LNCaP clone FGC (cell line): ENCODE results near the gene LCN9.
A peak's percentile ranks its signal among the peaks of the same experiment; 100 is the strongest.

Source experiments
- DNase-seq: peaks from one replicate; pipeline ENCODE4 v3.0.0-alpha.2; 2011; ENCODE audit warnings: low read depth
- H3K4me3 ChIP-seq: 2 replicates; pipeline ENCODE4 v1.5.1; 2011; ENCODE audit warnings: mild to moderate bottlenecking, low read depth, low read length, control low read depth
- TF ChIP-seq, protein P1 (sequence below): IDR thresholded peaks from 2 replicates; pipeline ENCODE4 v1.5.1; 2012; ENCODE audit warnings: mild to moderate bottlenecking; ENCODE audit not compliant: control insufficient read depth, insufficient read depth; ENCODE audit errors: extremely low read depth

Gene LCN9, protein sequence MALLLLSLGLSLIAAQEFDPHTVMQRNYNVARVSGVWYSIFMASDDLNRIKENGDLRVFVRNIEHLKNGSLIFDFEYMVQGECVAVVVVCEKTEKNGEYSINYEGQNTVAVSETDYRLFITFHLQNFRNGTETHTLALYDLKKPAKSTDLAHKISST

DNA sequence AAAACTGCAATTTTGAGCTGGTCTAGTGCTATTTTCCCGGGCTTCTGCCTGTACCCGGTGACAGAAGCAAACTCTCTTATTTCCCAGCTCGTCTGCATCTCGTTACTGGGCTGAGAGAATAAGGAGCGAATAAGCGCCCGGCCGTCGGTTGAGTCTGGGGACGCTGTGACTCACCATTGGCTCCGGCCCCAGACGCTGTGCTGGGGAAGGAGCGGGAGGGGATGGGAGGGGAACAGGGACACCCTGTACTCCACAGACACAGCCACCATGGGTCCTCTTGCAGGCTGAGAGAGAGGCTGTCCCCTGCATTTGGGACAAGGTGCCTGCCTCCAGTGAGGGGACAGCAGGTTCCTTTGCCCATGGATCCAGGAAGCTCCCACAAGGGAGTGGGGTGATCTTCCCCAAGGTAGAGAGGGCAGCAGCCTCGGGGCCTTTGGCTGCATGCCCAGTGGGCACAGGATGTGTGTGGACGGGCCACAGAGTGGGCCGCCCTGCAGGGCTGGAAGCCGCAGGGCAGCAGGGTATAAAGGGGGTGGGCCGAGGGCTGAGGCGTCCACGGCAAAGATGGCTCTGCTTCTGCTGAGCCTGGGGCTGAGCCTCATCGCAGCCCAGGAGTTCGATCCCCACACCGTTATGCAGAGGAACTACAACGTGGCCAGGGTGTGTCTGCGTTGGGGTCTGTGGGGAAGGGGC lies at the start of gene LCN9:
Gene LCN9 (plus strand): TSS at position 552 of the 693 bp plus-strand sequence. CDS start 13 bp downstream, at position 565.
- H3K4me3 ChIP-seq = no peak within 1 kb of the TSS
- DNase-seq = no peak
- TF ChIP-seq, protein P1, sequence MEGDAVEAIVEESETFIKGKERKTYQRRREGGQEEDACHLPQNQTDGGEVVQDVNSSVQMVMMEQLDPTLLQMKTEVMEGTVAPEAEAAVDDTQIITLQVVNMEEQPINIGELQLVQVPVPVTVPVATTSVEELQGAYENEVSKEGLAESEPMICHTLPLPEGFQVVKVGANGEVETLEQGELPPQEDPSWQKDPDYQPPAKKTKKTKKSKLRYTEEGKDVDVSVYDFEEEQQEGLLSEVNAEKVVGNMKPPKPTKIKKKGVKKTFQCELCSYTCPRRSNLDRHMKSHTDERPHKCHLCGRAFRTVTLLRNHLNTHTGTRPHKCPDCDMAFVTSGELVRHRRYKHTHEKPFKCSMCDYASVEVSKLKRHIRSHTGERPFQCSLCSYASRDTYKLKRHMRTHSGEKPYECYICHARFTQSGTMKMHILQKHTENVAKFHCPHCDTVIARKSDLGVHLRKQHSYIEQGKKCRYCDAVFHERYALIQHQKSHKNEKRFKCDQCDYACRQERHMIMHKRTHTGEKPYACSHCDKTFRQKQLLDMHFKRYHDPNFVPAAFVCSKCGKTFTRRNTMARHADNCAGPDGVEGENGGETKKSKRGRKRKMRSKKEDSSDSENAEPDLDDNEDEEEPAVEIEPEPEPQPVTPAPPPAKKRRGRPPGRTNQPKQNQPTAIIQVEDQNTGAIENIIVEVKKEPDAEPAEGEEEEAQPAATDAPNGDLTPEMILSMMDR = no peak

DNA sequence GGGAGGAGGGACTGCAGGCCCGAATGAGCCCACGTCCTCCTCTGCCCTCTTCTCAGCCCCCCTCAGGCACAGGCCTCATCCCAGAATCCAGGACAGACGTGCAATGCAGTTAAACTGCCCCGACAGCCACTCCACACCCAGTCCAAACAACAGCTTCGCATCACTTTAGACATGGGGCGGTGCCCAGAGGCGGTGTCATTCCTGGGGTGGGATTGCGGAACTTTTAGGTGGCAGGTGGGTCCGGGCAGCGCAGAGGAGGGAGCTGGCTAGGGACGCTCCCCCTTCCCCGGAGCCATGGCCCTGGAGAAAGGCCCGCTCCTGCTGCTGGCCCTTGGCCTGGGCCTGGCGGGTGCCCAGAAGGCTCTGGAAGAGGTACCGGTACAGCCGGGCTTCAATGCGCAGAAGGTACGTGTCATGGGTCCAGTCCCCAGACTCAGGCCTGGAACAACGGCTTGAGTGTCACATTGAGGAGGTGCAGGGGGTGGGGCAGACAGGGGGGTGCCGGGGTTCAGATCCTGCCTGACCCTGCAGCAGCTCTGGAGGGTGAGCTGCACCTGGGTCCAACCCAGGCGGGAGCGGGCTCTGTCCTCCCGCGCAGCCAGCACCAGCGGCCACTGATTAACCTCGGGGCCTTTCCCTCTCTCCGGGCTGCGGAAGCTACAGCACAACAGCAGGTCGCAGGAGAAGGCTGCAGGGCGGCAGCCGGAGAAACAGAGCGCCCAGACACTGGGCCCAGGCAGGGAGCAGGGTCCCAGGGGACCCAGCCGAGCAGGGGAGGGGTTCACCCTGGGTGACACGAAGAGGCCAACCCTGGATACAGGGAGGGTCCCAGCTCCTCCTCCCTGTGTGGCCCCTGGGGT lies 48.9 kb upstream of the LCN9 start:
- peak; percentile 11 for DNase-seq
- H3K4me3 ChIP-seq = no peak overlapping the region
- TF ChIP-seq, protein P1 = no peak

DNA sequence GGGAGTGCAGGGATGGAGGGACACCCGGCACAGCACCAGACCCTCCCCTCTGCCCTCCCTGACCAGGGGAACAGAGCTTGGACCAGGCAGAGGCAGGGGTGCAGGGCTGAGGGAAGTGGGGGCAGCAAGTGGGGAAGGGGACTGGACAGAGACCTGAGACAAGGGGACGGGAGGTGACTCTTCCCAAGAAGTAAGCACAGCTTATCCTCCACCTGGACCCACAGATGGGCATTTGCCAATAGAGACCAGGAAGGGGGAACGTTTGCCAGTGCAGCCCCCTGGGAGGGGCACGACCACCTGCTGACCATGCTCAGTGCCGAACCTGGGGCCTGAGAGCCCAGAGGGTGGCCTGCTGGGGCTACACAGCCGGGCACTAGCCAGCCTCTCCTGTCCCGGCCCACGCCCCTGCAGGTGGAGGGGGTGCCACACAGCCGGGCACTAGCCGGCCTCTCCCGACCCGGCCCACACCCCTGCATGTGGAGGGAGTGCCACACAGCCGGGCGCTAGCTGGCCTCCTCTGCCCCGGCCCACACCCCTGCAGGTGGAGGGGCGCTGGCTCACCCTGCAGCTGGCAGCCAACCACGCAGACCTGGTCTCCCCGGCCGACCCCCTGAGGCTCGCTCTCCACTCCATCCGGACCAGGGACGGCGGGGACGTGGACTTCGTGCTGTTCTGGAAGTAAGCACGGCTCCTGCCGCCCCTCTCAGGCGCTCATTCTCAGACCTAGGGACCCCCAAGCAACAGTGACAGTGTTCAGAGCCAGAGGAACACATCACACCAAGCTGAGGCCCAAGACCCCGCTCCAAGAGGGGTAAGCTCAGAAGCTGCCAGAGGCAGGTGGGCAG lies 48.1 kb upstream of the LCN9 start:
- no peak overlapping the region for H3K4me3 ChIP-seq
- TF ChIP-seq, protein P1 = no peak
- no peak for DNase-seq

DNA sequence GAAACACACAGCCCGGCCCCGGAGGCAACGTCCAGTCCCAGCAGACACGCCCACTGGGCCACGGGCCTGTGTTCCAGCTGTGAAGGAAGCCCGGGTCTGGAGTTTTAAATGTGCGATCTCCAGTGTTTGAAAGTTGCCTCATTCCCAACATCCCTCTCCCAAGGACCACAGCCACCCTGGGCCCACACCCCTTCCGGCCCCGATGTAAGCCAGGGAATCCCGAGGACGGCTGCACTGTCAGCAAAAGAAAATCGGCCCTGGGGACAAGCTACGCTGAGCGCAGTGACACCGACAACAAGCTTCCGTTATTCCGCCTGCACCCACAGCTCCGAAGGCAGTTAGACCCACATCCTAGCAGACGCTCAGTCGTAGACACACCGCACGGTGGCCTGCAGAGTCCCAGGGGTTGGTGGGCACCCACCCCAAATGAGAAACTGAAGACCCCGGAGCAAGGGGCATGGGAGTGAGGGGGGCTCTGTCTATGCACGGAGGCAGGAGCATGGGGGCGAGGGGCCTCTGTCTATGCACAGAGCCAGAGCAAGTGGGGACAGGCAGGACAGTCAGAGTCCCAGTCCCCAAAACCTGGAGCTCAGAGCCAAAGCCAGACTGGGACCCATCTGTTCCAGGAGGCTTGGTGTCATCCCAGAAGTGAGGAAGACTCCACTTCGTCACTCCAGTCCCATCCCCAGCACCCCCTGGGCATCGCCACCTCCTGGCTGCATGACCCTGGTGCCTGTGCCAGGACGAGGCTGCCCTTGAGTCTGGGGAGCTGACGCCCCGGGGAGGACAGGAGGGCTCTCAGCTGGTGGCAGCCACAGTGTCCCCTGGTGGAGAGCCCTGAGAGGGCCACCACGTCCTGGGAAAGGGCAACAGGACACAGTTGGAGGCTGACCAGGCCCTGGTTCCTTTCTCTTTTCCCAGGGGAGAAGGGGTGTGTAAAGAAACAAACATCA lies 47.2 kb upstream of the LCN9 start:
- TF ChIP-seq, protein P1 = no peak

DNA sequence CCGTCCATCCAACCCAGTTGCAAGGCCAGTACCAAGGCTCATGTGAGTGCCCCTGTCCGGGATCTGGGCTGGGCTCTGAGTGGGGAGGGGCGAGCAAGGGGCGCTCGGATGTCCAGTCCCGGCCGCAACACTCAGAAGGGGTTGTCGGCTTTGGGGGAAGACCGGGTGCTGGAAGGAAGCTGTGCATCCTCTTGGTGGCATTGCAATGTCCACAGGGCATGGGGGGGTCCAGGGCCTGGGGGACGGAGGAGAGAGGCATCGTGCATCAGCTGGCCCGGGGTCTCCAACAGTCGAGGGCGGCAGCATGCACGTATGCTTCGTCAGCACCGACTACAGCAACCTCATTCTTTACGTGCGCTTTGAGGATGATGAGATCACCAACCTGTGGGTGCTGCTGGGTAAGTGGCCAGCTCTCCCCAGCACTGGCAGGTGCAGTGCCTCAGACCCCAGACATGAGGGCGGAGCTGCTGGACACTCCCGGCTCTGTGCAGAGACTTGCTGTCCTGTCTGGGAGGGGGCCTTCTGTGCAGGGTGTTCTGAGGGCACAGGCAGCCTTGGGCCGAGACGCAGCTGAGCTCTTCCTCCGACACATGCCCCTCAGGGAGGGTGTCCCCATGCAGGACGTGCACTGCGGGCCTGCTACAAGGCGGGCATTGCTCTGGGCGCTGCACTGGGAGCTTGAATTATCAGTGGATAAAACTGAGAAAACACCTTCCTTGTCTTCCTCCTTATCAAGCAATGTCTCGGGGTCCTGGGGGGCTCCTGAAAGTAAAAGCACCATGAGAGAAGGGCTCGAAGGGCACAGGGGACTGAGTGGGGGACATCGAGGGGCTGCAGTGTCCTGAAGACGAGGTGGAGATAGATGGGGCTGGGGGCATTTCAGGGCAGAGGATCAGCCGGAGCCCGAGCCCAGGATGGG lies 46.2 kb upstream of the LCN9 start:
- no peak overlapping the region for H3K4me3 ChIP-seq
- TF ChIP-seq, protein P1 = no peak
- no peak for DNase-seq

More for the DNA sequence above, 47.2 kb upstream of the LCN9 start:
- DNase-seq = no peak
- H3K4me3 ChIP-seq = no peak overlapping the region
